HepG2 (cell line): Measurements from ENCODE around the gene NBEA. TPM values are rescaled to one million over a fixed set of nuclear protein-coding genes. Genes with fewer than 3 reads are reported as not detected.

Experiments
- ATAC-seq: fragments of 200-7000 bp; cut with Tn5 transposase; 3 replicates; pipeline ENCODE4 v1.9.1; 2020; ENCODE audit warnings: mild to moderate bottlenecking, moderate library complexity
- BruUV-seq: library from RNA; stranded (reverse); fragments of 400-500 nt; replicated peaks from 2 replicates; lab custom pipeline; 2021; lab: Mats Ljungman, UMichigan
- CTCF ChIA-PET: fragments of 300-600 bp; formaldehyde crosslinking; extraction: SDS; loops from one replicate; lab custom pipeline; 2021; ENCODE audit warnings: low total read pairs, inconsistent platforms, low intra/inter-chr PET ratio; lab: Yijun Ruan, JAX
- POLR2A ChIA-PET: fragments of 350-600 bp; sonication (Branson Sonifier 250); formaldehyde crosslinking; loops from one replicate; lab custom pipeline; 2020; ENCODE audit warnings: antibody characterized with exemption, inconsistent platforms; lab: Yijun Ruan, JAX
- DNase-seq: peaks from one replicate; pipeline ENCODE4 v3.0.0-alpha.2; 2015; ENCODE audit warnings: low spot score
- FAIRE-seq: peaks from 3 replicates; lab custom pipeline; 2011; peaks lifted over from hg19 to GRCh38; lab: Jason Lieb, UNC
- H2AFZ ChIP-seq: one replicate; pipeline ENCODE4 v1.6.1; 2011; ENCODE audit warnings: low read length, inconsistent platforms
- H3K27ac ChIP-seq: fragments of 300-600 bp; 3 replicates; pipeline ENCODE4 v1.8.0; 2011; ENCODE audit warnings: mixed run types, mild to moderate bottlenecking, mixed read lengths, low read length, inconsistent platforms; ENCODE audit not compliant: insufficient read depth; ENCODE audit errors: extremely low read length
- H3K27me3 ChIP-seq, 2 experiments: fragments of 200-600 bp in 1 of 2; 2 replicates in 1 of 2; 3 replicates in 1 of 2; pipeline versions ENCODE4 v1.6.0 to v1.8.0; 2011; ENCODE audit warnings: low read length in 2 of 2, mild to moderate bottlenecking in 2 of 2, moderate library complexity in 2 of 2, inconsistent platforms in 1 of 2; ENCODE audit not compliant: insufficient read depth in 2 of 2, control insufficient read depth in 1 of 2
- H3K36me3 ChIP-seq, 2 experiments: fragments of 200-600 bp in 1 of 2; replicated peaks in 1 of 2; 2 replicates in 1 of 2; 3 replicates in 1 of 2; pipeline versions ENCODE4 v1.5.1 to v1.8.0; 2011; ENCODE audit warnings: low read length in 2 of 2, inconsistent platforms in 1 of 2; ENCODE audit not compliant: insufficient read depth in 2 of 2, control insufficient read depth in 1 of 2
- H3K4me1 ChIP-seq: 2 replicates; pipeline ENCODE4 v1.5.1; 2012; ENCODE audit warnings: low read length, inconsistent platforms; ENCODE audit not compliant: insufficient read depth
- H3K4me2 ChIP-seq: 2 replicates; pipeline ENCODE4 v1.6.0; 2011; ENCODE audit warnings: low read depth, low read length, inconsistent platforms
- H3K4me3 ChIP-seq, 3 experiments: fragments of 200-600 bp in 1 of 3; sonication (generic), shearing (Covaris generic) in 1 of 3; replicated peaks in 1 of 3; 2 replicates each; pipeline ENCODE4 v1.5.1; 2011 to 2016; ENCODE audit warnings: low read length in 3 of 3, inconsistent platforms in 2 of 3, low read depth in 2 of 3, mild to moderate bottlenecking in 2 of 3, control low read depth in 1 of 3, mixed read lengths in 1 of 3; ENCODE audit not compliant: insufficient read depth in 1 of 3
- H3K79me2 ChIP-seq: one replicate; pipeline ENCODE4 v1.6.1; 2011; ENCODE audit warnings: low read length, inconsistent platforms; ENCODE audit not compliant: insufficient read depth
- H3K9ac ChIP-seq: 2 replicates; pipeline ENCODE4 v1.6.0; 2011; ENCODE audit warnings: mild to moderate bottlenecking, low read depth, low read length, inconsistent platforms; ENCODE audit not compliant: insufficient read depth
- H3K9me3 ChIP-seq: 2 replicates; pipeline ENCODE4 v1.5.1; 2012; ENCODE audit warnings: mild to moderate bottlenecking, low read length
- H4K20me1 ChIP-seq: 2 replicates; pipeline ENCODE4 v1.6.0; 2011; ENCODE audit warnings: inconsistent platforms, mild to moderate bottlenecking, low read length, moderate library complexity; ENCODE audit not compliant: insufficient read depth
- ATF1 ChIP-seq: IDR thresholded peaks from 2 replicates; pipeline ENCODE4 v1.6.1; 2016; ENCODE audit warnings: mild to moderate bottlenecking, control low read depth
- ELF3 ChIP-seq: IDR thresholded peaks from 2 replicates; pipeline ENCODE4 v1.6.1; 2016; ENCODE audit warnings: missing genetic modification reagents, missing compliant biosample characterization
- KDM5A ChIP-seq: fragments of 200-600 bp; sonication (generic); IDR thresholded peaks from 2 replicates; pipeline ENCODE4 v1.7.0; 2018; ENCODE audit warnings: antibody characterized with exemption, mild to moderate bottlenecking, low read length, borderline replicate concordance
- MTF1 ChIP-seq: sonication (generic); formaldehyde crosslinking; IDR thresholded peaks from 2 replicates; pipeline ENCODE4 v1.5.0; 2020; ENCODE audit warnings: missing genetic modification reagents
- RNF219 ChIP-seq: sonication (generic); formaldehyde crosslinking; IDR thresholded peaks from 2 replicates; pipeline ENCODE4 v1.5.0; 2020; ENCODE audit warnings: mild to moderate bottlenecking, missing genetic modification reagents
- RXRB ChIP-seq: IDR thresholded peaks from 2 replicates; pipeline ENCODE4 v1.6.1; 2016; ENCODE audit warnings: borderline replicate concordance, missing genetic modification reagents, missing compliant biosample characterization
- ZBTB21 ChIP-seq: sonication (generic); formaldehyde crosslinking; IDR thresholded peaks from 2 replicates; pipeline ENCODE4 v1.4.0; 2020; ENCODE audit warnings: missing genetic modification reagents
- ZNF124 ChIP-seq: sonication (generic); formaldehyde crosslinking; IDR thresholded peaks from 2 replicates; pipeline ENCODE4 v1.4.0; 2020; ENCODE audit warnings: missing genetic modification reagents
- ZNF17 ChIP-seq: sonication (generic); formaldehyde crosslinking; IDR thresholded peaks from 2 replicates; pipeline ENCODE4 v1.5.0; 2020; ENCODE audit warnings: mild to moderate bottlenecking, missing genetic modification reagents
- ZNF576 ChIP-seq: sonication (generic); formaldehyde crosslinking; IDR thresholded peaks from 2 replicates; pipeline ENCODE4 v1.4.0; 2020; ENCODE audit warnings: mild to moderate bottlenecking, missing genetic modification reagents
- ZNF883 ChIP-seq: sonication (generic); formaldehyde crosslinking; IDR thresholded peaks from 2 replicates; pipeline ENCODE4 v1.5.1; 2020; ENCODE audit warnings: mild to moderate bottlenecking, missing genetic modification reagents; ENCODE audit errors: not compliant biosample characterization
- WGBS: methylation state at CpG from one replicate; pipeline ENCODE4 v1.1.6; 2017; ENCODE audit warnings: low lambda C conversion rate; 5-methylcytosine and 5-hydroxymethylcytosine counted together
- in situ Hi-C: cut with HindIII; loops from 2 replicates; pipeline ENCODE4 v1.10.0; 2017; ENCODE audit warnings: low pct_unique_long_range_greater_than_20kb; ENCODE audit not compliant: extremely low pct_ligation_motif_present
- intact Hi-C: fragments of 100-400 bp; cut with micrococcal nuclease; formaldehyde crosslinking; loops from one replicate; pipeline ENCODE4 v1.10.0; 2022; ENCODE audit not compliant: unreplicated experiment
- polyA plus RNA-seq, 8 experiments: library from polyadenylated mRNA; depleted of rRNA in 3 of 8; stranded (reverse) in 7 of 8; unstranded in 1 of 8; fragments of >200 nt; fragmentation: Illumina TruSeq in 4 of 8; extraction: Trizol in 4 of 8; gene quantifications; 2 replicates each; pipeline versions ENCODE4 v1.2.1 to v1.2.3, GENCODE V29; 2011 to 2016; ENCODE audit warnings: low read depth in 4 of 8, missing spikeins in 1 of 8, mixed read lengths in 1 of 8; ENCODE audit not compliant: insufficient read depth in 1 of 8
- total RNA-seq, 5 experiments: library from RNA; depleted of rRNA; stranded (reverse); fragments of >200 nt; fragmentation: Illumina TruSeq; extraction: Trizol; gene quantifications; 2 replicates each; pipeline ENCODE4 v1.2.3, GENCODE V29; 2016; ENCODE audit warnings: low read depth in 1 of 5

Gene NBEA
- total and polyA plus RNA-seq, 2 of the 13 experiments (the other 11 are each of a cell fraction or from before 2014, with no cell fraction given): 2.7 to 2.8 TPM

GRCh38 chr13:35618565-35619083 is 676.6 kb downstream of the NBEA start:
- Histone ChIP-seq H3K9me3 (no peaks in the 10 kb centered on the region), H3K4me2 (no peak overlapping the region), H3K27ac (no peak overlapping the region), H3K27me3 (no peaks in the 10 kb centered on the region; a peak in 1 of 5 replicates), H3K9ac (no peak overlapping the region), H3K36me3 (no peaks in the 10 kb centered on the region), H2AFZ (no peak overlapping the region), H3K4me1 (no peaks in the 10 kb centered on the region), H4K20me1 (no peaks in the 10 kb centered on the region; the same call in 1 of the 2 replicates), H3K4me3 (no peak overlapping the region), H3K79me2 (no peaks in the 10 kb centered on the region)
- intact Hi-C loops (no loop called here), in situ Hi-C loops (no loop called here)
- ChIA-PET POLR2A (no interaction called here), CTCF (no interaction called here)
- BruUV-seq: no TSS peak
- no peak for ATAC-seq
- TF ChIP-seq RNF219 (CRISPR knock-in tag): no peak
- no peak for TF ChIP-seq ZNF576 (CRISPR knock-in tag)
- no peak for TF ChIP-seq KDM5A
- no peak for TF ChIP-seq ZNF17
- no peak for TF ChIP-seq ZNF124 (CRISPR knock-in tag)
- WGBS: 35% methylated on average over 5 of the region's 5 CpGs
- DNase-seq: no peak
- no peak for FAIRE-seq

- H2AFZ ChIP-seq: no peak overlapping the region
- H3K27ac ChIP-seq: no peak overlapping the region
- ChIA-PET POLR2A (no interaction called here), CTCF (no interaction called here)
- BruUV-seq: no TSS peak
- no peaks in the 10 kb centered on the region for H3K79me2 ChIP-seq
- no peak for DNase-seq
- ATAC-seq: no peak
- no peaks in the 10 kb centered on the region; the same call in 1 of the 2 replicates for H4K20me1 ChIP-seq
- H3K4me3 ChIP-seq: no peak overlapping the region
- H3K9ac ChIP-seq: no peak overlapping the region
- H3K27me3 ChIP-seq: no peaks in the 10 kb centered on the region; a peak in 1 of 5 replicates
- intact Hi-C loops: no loop called here
- H3K9me3 ChIP-seq: no peaks in the 10 kb centered on the region
- H3K4me1 ChIP-seq: no peaks in the 10 kb centered on the region
- no peak for FAIRE-seq
- no peak overlapping the region for H3K4me2 ChIP-seq
- in situ Hi-C loops: no loop called here
- TF ChIP-seq ZNF883 (CRISPR knock-in tag): no peak
- no peak for TF ChIP-seq ELF3
- TF ChIP-seq MTF1 (CRISPR knock-in tag): no peak
- no peak for TF ChIP-seq ZBTB21 (CRISPR knock-in tag)
- TF ChIP-seq RXRB (CRISPR knock-in tag): no peak
- TF ChIP-seq ATF1: no peak
- TF ChIP-seq, all 625 proteins: peak for 0
- no peaks in the 10 kb centered on the region for H3K36me3 ChIP-seq
These were observed 679.9 kb downstream of the NBEA start for GRCh38 chr13:35621989-35622388.
